Measurements from ENCODE around the gene TSPAN14.

- no peak for TF ChIP-seq CTCF (IDR thresholded peaks at IDR 0.05; ENCODE audit: low read depth, low read length)
- TF ChIP-seq MYC (IDR thresholded peaks at IDR 0.05; ENCODE audit: low read depth, low read length), result no peak
Measured at GRCh38 chr10:80582286-80582960, 128.3 kb downstream of the TSPAN14 start.

Measured in NB4 (cell line).